ENCODE measurements around the gene SLC10A3. TPM values are rescaled to one million over a fixed set of nuclear protein-coding genes. Genes with fewer than 3 reads are reported as not detected.

The SLC10A3 gene
- total and polyA plus RNA-seq, 2 of the 8 experiments (the other 6 are each of a cell fraction or from before 2014, with no cell fraction given), result 6.8 to 9.5 TPM

- H3K4ac ChIP-seq (replicated peaks; ENCODE audit: insufficient read length, low read depth, low read length), result no peak overlapping the region
- no peak overlapping the region for H3K56ac ChIP-seq (replicated peaks; ENCODE audit: insufficient read length, low read depth, low read length)
- H3K27ac ChIP-seq (ENCODE audit: low read depth, low read length), result no peak overlapping the region
- H2BK20ac ChIP-seq (ENCODE audit: low read length), result no peak overlapping the region
- H4K8ac ChIP-seq (ENCODE audit: extremely low read depth, insufficient read depth, low read length), result no peak overlapping the region
- FAIRE-seq, result no peak
- H3K27me3 ChIP-seq (replicated peaks in 1 of 4; ENCODE audit: control insufficient read depth in 3 of 4, extremely low read depth in 1 of 4, insufficient read depth in 3 of 4, low read length in 3 of 4), result no peaks in the 10 kb centered on the region
- no peak overlapping the region for H2BK15ac ChIP-seq (ENCODE audit: low read length)
- H3K79me2 ChIP-seq (ENCODE audit: control insufficient read depth in 1 of 2, insufficient read depth in 2 of 2, low read length in 2 of 2), result no peaks in the 10 kb centered on the region
- no peak overlapping the region for H3K4me2 ChIP-seq (ENCODE audit: insufficient read depth in 1 of 2, low read depth in 2 of 2, low read length in 2 of 2)
- no peak overlapping the region for H3K9ac ChIP-seq (replicated peaks in 1 of 4; ENCODE audit: extremely low read depth in 1 of 4, low read depth in 3 of 4, low read length in 3 of 4)
- H3K9me3 ChIP-seq (ENCODE audit: insufficient read depth in 2 of 2, low read depth in 1 of 2, low read length in 1 of 2), result no peaks in the 10 kb centered on the region
- no peak for DNase-seq (ENCODE audit: low read depth in 1 of 2, low spot score in 2 of 2)
- no peaks in the 10 kb centered on the region for H4K20me1 ChIP-seq (replicated peaks in 1 of 2; ENCODE audit: control insufficient read depth in 1 of 2, insufficient read depth in 2 of 2, low read length in 2 of 2)
- H2BK120ac ChIP-seq (replicated peaks; ENCODE audit: low read depth, low read length), result no peak overlapping the region
- no peaks in the 10 kb centered on the region for H3K79me1 ChIP-seq (ENCODE audit: low read depth, low read length)
- CTCF ChIA-PET (ENCODE audit: partially characterized antibody), result interaction anchor here (1.0 to 1.1 kb wide), 2 partner anchors 10 to 64 kb away, joined by 3 read pairs; no protein-coding TSS in a partner anchor
- H4K91ac ChIP-seq (replicated peaks; ENCODE audit: insufficient read length, low read length), result no peak overlapping the region
- 93% methylated on average over 12 of the region's 14 CpGs; no CpG with 5 or more reads in 1 of the 2 experiments for WGBS, 2 experiments (ENCODE audit: extremely low coverage in 1 of 2, insufficient coverage in 1 of 2, insufficient read length in 1 of 2, insufficient replicate concordance in 2 of 2, low coverage in 1 of 2, low lambda C conversion rate in 2 of 2, missing lambda C conversion rate in 1 of 2)
- no peak overlapping the region for H3K4me3 ChIP-seq (ENCODE audit: extremely low read depth in 1 of 4, insufficient read depth in 2 of 4, low read depth in 3 of 4, low read length in 4 of 4)
- POLR2A ChIA-PET (ENCODE audit: partially characterized antibody), result interaction anchor here (1.2 kb wide), 1 partner anchor 15 kb away, joined by 3 read pairs; no protein-coding TSS in a partner anchor
- H3K23ac ChIP-seq (ENCODE audit: insufficient read length), result no peak overlapping the region
- H4K5ac ChIP-seq (ENCODE audit: insufficient read length, low read depth, low read length), result no peak overlapping the region
- no peak overlapping the region for H2AK5ac ChIP-seq (ENCODE audit: low read depth, low read length)
- H2AFZ ChIP-seq (ENCODE audit: low read length), result no peak overlapping the region
- H2BK12ac ChIP-seq (ENCODE audit: low read depth, low read length), result no peak overlapping the region
- H3K14ac ChIP-seq (ENCODE audit: insufficient read length), result no peak overlapping the region
- no peak overlapping the region for H3K18ac ChIP-seq (ENCODE audit: extremely low read depth, low read length)
- peaks cover 0 to 29% (median 5%) of the 10 kb centered on the region in 4 experiments; a peak in 5 of 8 replicates for H3K36me3 ChIP-seq (ENCODE audit: control insufficient read depth in 2 of 4, insufficient read depth in 4 of 4, low read length in 3 of 4)
- no peaks in the 10 kb centered on the region for H3K4me1 ChIP-seq (replicated peaks in 1 of 4; ENCODE audit: control insufficient read depth in 3 of 4, insufficient read depth in 4 of 4, low read length in 3 of 4)
- H2BK5ac ChIP-seq (ENCODE audit: low read depth, low read length), result no peak overlapping the region
- H3K23me2 ChIP-seq (ENCODE audit: low read depth, low read length), result no peaks in the 10 kb centered on the region
- TF ChIP-seq TCF12 (IDR thresholded peaks at IDR 0.05; ENCODE audit: low read depth, low read length), result no peak
- no peak for TF ChIP-seq EGR1 (IDR thresholded peaks at IDR 0.05; ENCODE audit: borderline replicate concordance, low read depth, low read length)
- TF ChIP-seq BCL11A (IDR thresholded peaks at IDR 0.05; ENCODE audit: low read depth in 2 of 2, low read length in 2 of 2), result no peak
- TF ChIP-seq, protein P1, sequence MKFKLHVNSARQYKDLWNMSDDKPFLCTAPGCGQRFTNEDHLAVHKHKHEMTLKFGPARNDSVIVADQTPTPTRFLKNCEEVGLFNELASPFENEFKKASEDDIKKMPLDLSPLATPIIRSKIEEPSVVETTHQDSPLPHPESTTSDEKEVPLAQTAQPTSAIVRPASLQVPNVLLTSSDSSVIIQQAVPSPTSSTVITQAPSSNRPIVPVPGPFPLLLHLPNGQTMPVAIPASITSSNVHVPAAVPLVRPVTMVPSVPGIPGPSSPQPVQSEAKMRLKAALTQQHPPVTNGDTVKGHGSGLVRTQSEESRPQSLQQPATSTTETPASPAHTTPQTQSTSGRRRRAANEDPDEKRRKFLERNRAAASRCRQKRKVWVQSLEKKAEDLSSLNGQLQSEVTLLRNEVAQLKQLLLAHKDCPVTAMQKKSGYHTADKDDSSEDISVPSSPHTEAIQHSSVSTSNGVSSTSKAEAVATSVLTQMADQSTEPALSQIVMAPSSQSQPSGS (IDR thresholded peaks at IDR 0.05; ENCODE audit: low read length), result no peak
- TF ChIP-seq SIX5 (IDR thresholded peaks at IDR 0.05; ENCODE audit: low read depth, low read length), result no peak
- no peak for TF ChIP-seq CHD1 (IDR thresholded peaks at IDR 0.05; ENCODE audit: low read depth, low read length)
- TF ChIP-seq SIRT6 (IDR thresholded peaks at IDR 0.05; ENCODE audit: low read length), result no peak
- TF ChIP-seq RBBP5 (IDR thresholded peaks at IDR 0.05; ENCODE audit: borderline replicate concordance, low read depth, low read length), result no peak
- no peak for TF ChIP-seq MAFK (IDR thresholded peaks at IDR 0.05; ENCODE audit: low read depth, low read length)
- TF ChIP-seq SRF (IDR thresholded peaks at IDR 0.05; ENCODE audit: low read depth, low read length), result no peak
- TF ChIP-seq EP300 (IDR thresholded peaks at IDR 0.05; ENCODE audit: borderline replicate concordance in 1 of 2, low read depth in 2 of 2, low read length in 2 of 2), result no peak
- no peak for TF ChIP-seq SAP30 (IDR thresholded peaks at IDR 0.05; ENCODE audit: insufficient read depth, insufficient replicate concordance, low read length)
- TF ChIP-seq POU5F1 (IDR thresholded peaks at IDR 0.05; ENCODE audit: low read depth, low read length), result no peak
Measured at GRCh38 chrX:154470434-154470833, 20.0 kb downstream of the SLC10A3 start.

Data from H1 (cell line).